DMS153 treated with DMSO at 0.1 percent for 48 hours (cell line): ENCODE measurements around the gene SPNS1.
A peak's percentile ranks its signal among the peaks of the same experiment; 100 is the strongest.
"Not testable (repeated sequence)": the region's sequence is repeated elsewhere in the genome, so short reads cannot be mapped to it uniquely, and the experiment has no call there.

Source experiments
- DNase-seq: peaks from one replicate; lab custom pipeline; 2025; ENCODE audit not compliant: unreplicated experiment; lab: John Stamatoyannopoulos, UW

SPNS1 gene

GRCh38 chr16:28951410-28951943 is 23.1 kb upstream of the SPNS1 start:
- no peak for DNase-seq

- no peak for DNase-seq
Observed at GRCh38 chr16:28958216-28958615, 16.4 kb upstream of the SPNS1 start.

- DNase-seq = no peak
Observed at GRCh38 chr16:28958836-28959235, 15.7 kb upstream of the SPNS1 start.

GRCh38 chr16:28964072-28964471 is 10.5 kb upstream of the SPNS1 start:
- no peak for DNase-seq

- DNase-seq = no peak
Observed at GRCh38 chr16:28964496-28964895, 10.1 kb upstream of the SPNS1 start.

GRCh38 chr16:28967156-28967555 is 7.4 kb upstream of the SPNS1 start:
- DNase-seq = no peak

- DNase-seq = not testable (repeated sequence)
Observed at GRCh38 chr16:28969696-28970095, 4.9 kb upstream of the SPNS1 start.

- peak; percentile 5 for DNase-seq
Observed at GRCh38 chr16:28974007-28974436, 556 bp upstream of the SPNS1 start.

- no peak for DNase-seq
Observed at GRCh38 chr16:28975158-28975599, 601 bp downstream of the SPNS1 start.

- DNase-seq = no peak
Observed at GRCh38 chr16:28977703-28978662, 3.4 kb downstream of the SPNS1 start.

- not testable (repeated sequence) for DNase-seq
Observed at GRCh38 chr16:28980330-28980729, 5.8 kb downstream of the SPNS1 start.

GRCh38 chr16:28980929-28981328 is 6.4 kb downstream of the SPNS1 start:
- DNase-seq = no peak

GRCh38 chr16:28981517-28981916 is 6.9 kb downstream of the SPNS1 start:
- no peak for DNase-seq

- no peak for DNase-seq
Observed at GRCh38 chr16:28982418-28982817, 7.8 kb downstream of the SPNS1 start.

- no peak for DNase-seq
Observed at GRCh38 chr16:28982949-28983348, 8.4 kb downstream of the SPNS1 start.

GRCh38 chr16:28983644-28984043 is 9.1 kb downstream of the SPNS1 start:
- peak; percentile 34 for DNase-seq

GRCh38 chr16:28984091-28984490 is 9.5 kb downstream of the SPNS1 start:
- DNase-seq = no peak

GRCh38 chr16:28984619-28985135 is 10.1 kb downstream of the SPNS1 start, which contains the start of gene LAT:
Gene LAT, plus strand, starts transcription at chr16:28985052. Its CDS starts 366 bp downstream, at chr16:28985418.
- peak; percentile 29 for DNase-seq

GRCh38 chr16:28985211-28986041 is 10.8 kb downstream of the SPNS1 start:
- no peak for DNase-seq

- no peak for DNase-seq
Observed at GRCh38 chr16:28986046-28986445, 11.5 kb downstream of the SPNS1 start.

- no peak for DNase-seq
Observed at GRCh38 chr16:28986492-28986891, 11.9 kb downstream of the SPNS1 start.
